WTC11 (cell line): Measurements from ENCODE around the gene WDHD1. TPM values are rescaled to one million over a fixed set of nuclear protein-coding genes. Genes with fewer than 3 reads are reported as not detected.

Experiments used
- ATAC-seq: fragments of 200-7000 bp; cut with Tn5 transposase; 2 replicates; pipeline ENCODE4 v1.10.0; 2021; ENCODE audit warnings: mild to moderate bottlenecking, moderate library complexity
- CTCF ChIA-PET: fragments of 300-600 bp; sonication (Branson Sonifier 250); formaldehyde crosslinking; loops from one replicate; lab custom pipeline; 2021; ENCODE audit warnings: antibody characterized with exemption; lab: Charles Lee
- POLR2A ChIA-PET: fragments of 350-600 bp; sonication (Branson Sonifier 250); formaldehyde crosslinking; loops from one replicate; lab custom pipeline; 2021; ENCODE audit warnings: antibody characterized with exemption; lab: Charles Lee
- DNase-seq: peaks from one replicate; pipeline ENCODE4 v3.0.0; 2021; ENCODE audit warnings: low spot score
- H3K27ac Mint-ChIP-seq: 2 replicates; pipeline ENCODE4 v1.8.0; 2021; ENCODE audit warnings: mixed read lengths
- H3K27me3 Mint-ChIP-seq: 2 replicates; pipeline ENCODE4 v1.8.0; 2021; ENCODE audit warnings: low read depth, mild to moderate bottlenecking, moderate library complexity, mixed read lengths
- H3K36me3 Mint-ChIP-seq: 2 replicates; pipeline ENCODE4 v1.8.0; 2021; ENCODE audit warnings: mixed read lengths
- H3K4me1 Mint-ChIP-seq: 2 replicates; pipeline ENCODE4 v1.8.0; 2022; ENCODE audit warnings: mixed read lengths
- H3K4me3 Mint-ChIP-seq: 2 replicates; pipeline ENCODE4 v1.8.0; 2021; ENCODE audit warnings: mild to moderate bottlenecking, moderate library complexity, mixed read lengths
- H3K9me3 Mint-ChIP-seq: 2 replicates; pipeline ENCODE4 v1.8.0; 2021; ENCODE audit warnings: mixed read lengths
- CBFB ChIP-seq: sonication (generic); formaldehyde crosslinking; IDR thresholded peaks from 2 replicates; pipeline ENCODE4 v1.8.1; 2022; ENCODE audit warnings: mild to moderate bottlenecking, low read depth, missing genetic modification reagents
- FOXJ3 ChIP-seq: sonication (generic); formaldehyde crosslinking; IDR thresholded peaks from 2 replicates; pipeline ENCODE4 v1.9.0; 2021; ENCODE audit warnings: missing genetic modification reagents, mild to moderate bottlenecking, borderline replicate concordance
- MXD4 ChIP-seq: fragments of 250-450 bp; sonication (Bioruptor Pico); IDR thresholded peaks from 2 replicates; pipeline ENCODE4 v1.8.0; 2021; ENCODE audit warnings: mild to moderate bottlenecking, moderate library complexity, borderline replicate concordance
- NFE2L1 ChIP-seq: sonication (generic); formaldehyde crosslinking; IDR thresholded peaks from 2 replicates; pipeline ENCODE4 v1.8.1; 2023; ENCODE audit warnings: missing genetic modification reagents
- NR2C2 ChIP-seq: sonication (generic); formaldehyde crosslinking; IDR thresholded peaks from 2 replicates; pipeline ENCODE4 v1.8.0; 2022; ENCODE audit warnings: mild to moderate bottlenecking, missing genetic modification reagents
- RELA ChIP-seq: sonication (generic); formaldehyde crosslinking; IDR thresholded peaks from 2 replicates; pipeline ENCODE4 v1.8.1; 2022; ENCODE audit warnings: missing genetic modification reagents, mild to moderate bottlenecking, borderline replicate concordance
- SMAD4 ChIP-seq: sonication (generic); formaldehyde crosslinking; IDR thresholded peaks from 2 replicates; pipeline ENCODE4 v1.8.0; 2022; ENCODE audit warnings: mild to moderate bottlenecking, missing genetic modification reagents
- TEAD1 ChIP-seq: sonication (generic); formaldehyde crosslinking; IDR thresholded peaks from 2 replicates; pipeline ENCODE4 v1.8.0; 2022; ENCODE audit warnings: mild to moderate bottlenecking, missing genetic modification reagents
- TEAD4 ChIP-seq: sonication (generic); formaldehyde crosslinking; IDR thresholded peaks from 2 replicates; pipeline ENCODE4 v1.8.0; 2022; ENCODE audit warnings: mild to moderate bottlenecking, missing genetic modification reagents
- ZNF423 ChIP-seq: fragments of 250-450 bp; sonication (Bioruptor Pico); IDR thresholded peaks from 2 replicates; pipeline ENCODE4 v2.1.2; 2022; ENCODE audit warnings: mild to moderate bottlenecking, moderate library complexity
- total RNA-seq: library from RNA; stranded (reverse); gene quantifications from 3 replicates; pipeline ENCODE4 v1.2.3, GENCODE V29; 2021
- TF ChIP-seq, protein P1 (sequence below): fragments of 200-600 bp; IDR thresholded peaks from 2 replicates; pipeline ENCODE4 v1.8.0; 2022; ENCODE audit warnings: antibody characterized with exemption
- TF ChIP-seq, protein P2 (sequence below): sonication (generic); formaldehyde crosslinking; conservative IDR thresholded peaks from 2 replicates; pipeline ENCODE4 v1.8.1; 2022; ENCODE audit warnings: mild to moderate bottlenecking, missing genetic modification reagents
- TF ChIP-seq, protein P3 (sequence below): sonication (generic); formaldehyde crosslinking; IDR thresholded peaks from 2 replicates; pipeline ENCODE4 v1.8.0; 2023; ENCODE audit warnings: missing genetic modification reagents
- TF ChIP-seq, protein P4 (sequence below): fragments of 250-450 bp; sonication (Bioruptor Pico); IDR thresholded peaks from 2 replicates; pipeline ENCODE4 v1.9.0; 2021; ENCODE audit warnings: mild to moderate bottlenecking
- TF ChIP-seq, protein P5 (sequence below): fragments of 250-450 bp; sonication (Bioruptor Pico); IDR thresholded peaks from 2 replicates; pipeline ENCODE4 v1.9.0; 2021; ENCODE audit warnings: moderate library complexity, mild to moderate bottlenecking, inconsistent platforms, borderline replicate concordance
- TF ChIP-seq, protein P6 (sequence below): fragments of 250-450 bp; sonication (Bioruptor Pico); IDR thresholded peaks from 2 replicates; pipeline ENCODE4 v1.9.0; 2021; ENCODE audit warnings: mild to moderate bottlenecking, borderline replicate concordance
- TF ChIP-seq, protein P7 (sequence below): sonication (generic); formaldehyde crosslinking; IDR thresholded peaks from 2 replicates; pipeline ENCODE4 v1.8.1; 2022; ENCODE audit warnings: mild to moderate bottlenecking, moderate library complexity, missing genetic modification reagents

Gene WDHD1
- total RNA-seq, 1 experiment from 2014 or later: 76.1 TPM

DNA sequence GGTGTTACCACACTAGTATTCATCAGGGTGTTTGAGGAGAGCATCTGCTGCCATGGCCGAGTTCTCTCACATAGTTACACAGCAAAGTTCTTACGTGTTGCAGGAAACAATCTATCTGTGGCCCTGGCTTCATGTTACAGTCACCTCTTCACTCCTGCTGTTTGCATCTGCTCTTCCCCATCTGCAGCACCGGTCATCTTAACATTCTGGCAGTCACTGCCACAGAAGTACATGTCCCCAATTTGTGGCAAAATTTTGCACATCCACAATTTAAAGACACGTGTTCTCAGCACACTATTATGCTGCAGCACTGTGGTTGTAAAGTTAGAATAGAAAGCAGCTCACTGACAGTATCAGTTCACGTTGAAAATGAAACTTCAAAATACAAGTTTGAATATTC, 47.8 kb upstream of the WDHD1 start:
- Mint-ChIP-seq H3K27ac (no peak overlapping the region), H3K27me3 (no peaks in the 10 kb centered on the region), H3K36me3 (no peaks in the 10 kb centered on the region), H3K4me3 (no peak overlapping the region), H3K4me1 (peaks cover 20% of the 10 kb centered on the region), H3K9me3 (no peaks in the 10 kb centered on the region)
- ATAC-seq (peak; percentile 21; the same call in 1 of the 2 replicates), DNase-seq (no peak)
- TF ChIP-seq, protein P1, sequence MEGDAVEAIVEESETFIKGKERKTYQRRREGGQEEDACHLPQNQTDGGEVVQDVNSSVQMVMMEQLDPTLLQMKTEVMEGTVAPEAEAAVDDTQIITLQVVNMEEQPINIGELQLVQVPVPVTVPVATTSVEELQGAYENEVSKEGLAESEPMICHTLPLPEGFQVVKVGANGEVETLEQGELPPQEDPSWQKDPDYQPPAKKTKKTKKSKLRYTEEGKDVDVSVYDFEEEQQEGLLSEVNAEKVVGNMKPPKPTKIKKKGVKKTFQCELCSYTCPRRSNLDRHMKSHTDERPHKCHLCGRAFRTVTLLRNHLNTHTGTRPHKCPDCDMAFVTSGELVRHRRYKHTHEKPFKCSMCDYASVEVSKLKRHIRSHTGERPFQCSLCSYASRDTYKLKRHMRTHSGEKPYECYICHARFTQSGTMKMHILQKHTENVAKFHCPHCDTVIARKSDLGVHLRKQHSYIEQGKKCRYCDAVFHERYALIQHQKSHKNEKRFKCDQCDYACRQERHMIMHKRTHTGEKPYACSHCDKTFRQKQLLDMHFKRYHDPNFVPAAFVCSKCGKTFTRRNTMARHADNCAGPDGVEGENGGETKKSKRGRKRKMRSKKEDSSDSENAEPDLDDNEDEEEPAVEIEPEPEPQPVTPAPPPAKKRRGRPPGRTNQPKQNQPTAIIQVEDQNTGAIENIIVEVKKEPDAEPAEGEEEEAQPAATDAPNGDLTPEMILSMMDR: no peak
- no peak for TF ChIP-seq ZNF423 (CRISPR knock-in tag)
- no peak for TF ChIP-seq RELA
- TF ChIP-seq TEAD4 (CRISPR knock-in tag): no peak
- no peak for TF ChIP-seq CBFB (CRISPR knock-in tag)
- TF ChIP-seq SMAD4 (CRISPR knock-in tag): no peak
- TF ChIP-seq, protein P2, sequence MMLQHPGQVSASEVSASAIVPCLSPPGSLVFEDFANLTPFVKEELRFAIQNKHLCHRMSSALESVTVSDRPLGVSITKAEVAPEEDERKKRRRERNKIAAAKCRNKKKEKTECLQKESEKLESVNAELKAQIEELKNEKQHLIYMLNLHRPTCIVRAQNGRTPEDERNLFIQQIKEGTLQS: no peak
- no peak for TF ChIP-seq NFE2L1 (CRISPR knock-in tag)
- no peak for TF ChIP-seq NR2C2
- CTCF ChIA-PET: no interaction called here
- POLR2A ChIA-PET: no interaction called here

DNA sequence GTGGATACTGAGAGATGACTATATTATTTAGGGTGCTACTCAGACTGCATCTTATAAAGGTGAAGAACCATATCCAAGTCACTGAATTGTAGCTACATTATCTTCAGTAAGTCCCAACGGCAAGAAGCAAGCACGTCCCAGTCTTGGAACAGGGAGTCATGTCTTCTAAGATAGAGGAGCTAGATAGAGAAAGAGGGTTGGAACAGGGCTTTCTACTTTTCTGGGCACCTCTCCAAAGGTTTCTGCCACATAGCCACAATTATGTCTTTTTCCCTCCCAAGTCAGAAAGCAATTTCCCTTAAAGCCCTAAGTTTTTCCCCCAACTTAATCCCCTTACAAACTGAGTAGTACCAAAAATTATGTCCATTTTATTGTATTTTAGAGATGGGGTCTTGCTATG, 47.0 kb upstream of the WDHD1 start:
- H3K27me3 Mint-ChIP-seq: no peaks in the 10 kb centered on the region
- ATAC-seq (no peak), DNase-seq (no peak)
- H3K4me3 Mint-ChIP-seq: no peak overlapping the region
- no peak overlapping the region for H3K27ac Mint-ChIP-seq
- H3K4me1 Mint-ChIP-seq: peaks cover 20% of the 10 kb centered on the region
- H3K36me3 Mint-ChIP-seq: no peaks in the 10 kb centered on the region
- no peaks in the 10 kb centered on the region for H3K9me3 Mint-ChIP-seq
- TF ChIP-seq FOXJ3 (CRISPR knock-in tag): no peak
- CTCF ChIA-PET: no interaction called here
- POLR2A ChIA-PET: no interaction called here

DNA sequence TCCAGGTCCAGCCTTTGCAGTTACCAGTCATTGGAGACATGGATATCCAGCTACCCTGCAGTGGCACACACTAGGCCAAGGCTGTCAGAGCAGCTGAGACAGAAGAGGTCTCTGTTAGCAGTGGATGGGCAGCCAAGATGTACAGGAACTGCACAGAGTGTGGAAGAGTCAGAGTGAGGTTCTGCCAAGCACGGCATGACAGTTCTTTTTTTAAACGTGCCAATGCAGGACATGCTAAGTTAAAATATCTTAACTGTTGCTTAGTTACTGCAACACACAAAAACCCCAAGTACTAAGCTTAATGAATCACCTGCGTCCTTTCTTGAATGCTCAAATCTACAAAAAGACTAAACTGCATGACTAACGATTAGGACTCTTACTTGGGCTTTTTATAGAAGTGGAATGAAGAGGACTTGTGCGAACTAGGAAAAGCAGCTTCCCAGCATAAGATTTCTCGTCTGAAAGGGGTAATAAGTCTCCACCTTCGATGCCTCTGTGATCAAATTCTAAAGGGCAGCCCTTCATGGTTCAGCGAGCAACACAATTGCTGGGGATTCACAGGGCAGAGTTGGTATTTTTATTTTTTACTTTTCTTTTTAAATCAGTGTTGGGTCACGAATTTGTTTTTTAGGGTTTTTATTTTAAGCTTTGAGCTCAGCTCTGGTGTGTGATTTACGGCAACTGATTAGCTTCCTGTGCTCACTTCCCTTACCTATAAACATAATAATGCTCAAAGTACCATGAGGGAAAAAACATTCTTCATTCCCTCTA, 45.2 kb upstream of the WDHD1 start:
- Mint-ChIP-seq H3K36me3 (no peaks in the 10 kb centered on the region), H3K4me3 (no peak overlapping the region), H3K9me3 (no peaks in the 10 kb centered on the region), H3K4me1 (peaks cover 20% of the 10 kb centered on the region), H3K27me3 (no peaks in the 10 kb centered on the region), H3K27ac (peak overlapping the region; percentile 18; the same call in 1 of the 2 replicates)
- DNase-seq: no peak
- ChIA-PET CTCF (interaction anchor here (0.5 to 3.8 kb wide), 5 partner anchors 12 to 39 kb away, joined by 3 to 21 read pairs (median 5); partner anchors contain the start of gene MAPK1IP1L), POLR2A (interaction anchor here (0.6 to 1.1 kb wide), 2 partner anchors 11 to 21 kb away, joined by 3 to 5 read pairs; partner anchors contain the start of gene MAPK1IP1L)
- TF ChIP-seq, protein P3, sequence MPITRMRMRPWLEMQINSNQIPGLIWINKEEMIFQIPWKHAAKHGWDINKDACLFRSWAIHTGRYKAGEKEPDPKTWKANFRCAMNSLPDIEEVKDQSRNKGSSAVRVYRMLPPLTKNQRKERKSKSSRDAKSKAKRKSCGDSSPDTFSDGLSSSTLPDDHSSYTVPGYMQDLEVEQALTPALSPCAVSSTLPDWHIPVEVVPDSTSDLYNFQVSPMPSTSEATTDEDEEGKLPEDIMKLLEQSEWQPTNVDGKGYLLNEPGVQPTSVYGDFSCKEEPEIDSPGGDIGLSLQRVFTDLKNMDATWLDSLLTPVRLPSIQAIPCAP (CRISPR knock-in tag): no peak
- TF ChIP-seq TEAD1 (CRISPR knock-in tag): no peak
- TF ChIP-seq, protein P4, sequence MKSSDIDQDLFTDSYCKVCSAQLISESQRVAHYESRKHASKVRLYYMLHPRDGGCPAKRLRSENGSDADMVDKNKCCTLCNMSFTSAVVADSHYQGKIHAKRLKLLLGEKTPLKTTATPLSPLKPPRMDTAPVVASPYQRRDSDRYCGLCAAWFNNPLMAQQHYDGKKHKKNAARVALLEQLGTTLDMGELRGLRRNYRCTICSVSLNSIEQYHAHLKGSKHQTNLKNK (CRISPR knock-in tag): no peak
- TF ChIP-seq, protein P5, sequence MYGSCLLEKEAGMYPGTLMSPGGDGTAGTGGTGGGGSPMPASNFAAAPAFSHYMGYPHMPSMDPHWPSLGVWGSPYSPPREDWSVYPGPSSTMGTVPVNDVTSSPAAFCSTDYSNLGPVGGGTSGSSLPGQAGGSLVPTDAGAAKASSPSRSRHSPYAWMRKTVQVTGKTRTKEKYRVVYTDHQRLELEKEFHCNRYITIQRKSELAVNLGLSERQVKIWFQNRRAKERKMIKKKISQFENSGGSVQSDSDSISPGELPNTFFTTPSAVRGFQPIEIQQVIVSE: no peak
- no peak for ATAC-seq

DNA sequence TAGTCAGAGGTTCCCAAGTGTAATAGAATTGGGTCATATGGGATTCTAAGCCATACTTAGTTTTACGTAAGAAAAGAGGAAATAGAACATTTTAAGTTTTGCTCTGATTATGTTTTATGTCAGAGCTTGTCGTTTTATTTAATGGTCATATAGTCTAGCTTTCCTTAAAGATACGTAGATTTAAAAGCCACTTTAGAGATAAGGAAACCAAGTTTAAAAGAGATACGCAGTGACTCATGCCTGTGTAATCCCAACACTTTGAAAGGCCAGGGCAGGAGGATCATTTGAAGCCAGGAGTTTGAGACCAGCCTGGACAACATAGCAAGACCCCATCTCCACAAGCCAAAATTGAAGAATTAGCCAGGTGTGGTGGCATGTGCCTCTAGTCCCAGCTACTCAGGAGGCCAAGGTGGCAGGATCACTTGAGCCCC, 44.1 kb upstream of the WDHD1 start:
- H3K27me3 Mint-ChIP-seq: no peaks in the 10 kb centered on the region
- CTCF ChIA-PET: interaction anchor here (0.7 to 3.8 kb wide), 3 partner anchors 19 to 68 kb away, joined by 3 to 21 read pairs (median 4); partner anchors contain the start of gene MAPK1IP1L
- ATAC-seq: no peak
- POLR2A ChIA-PET: no interaction called here
- H3K27ac Mint-ChIP-seq: no peak overlapping the region
- peaks cover 7% of the 10 kb centered on the region for H3K36me3 Mint-ChIP-seq
- H3K9me3 Mint-ChIP-seq: no peaks in the 10 kb centered on the region
- peaks cover 20% of the 10 kb centered on the region for H3K4me1 Mint-ChIP-seq
- no peak overlapping the region for H3K4me3 Mint-ChIP-seq
- DNase-seq: no peak
- TF ChIP-seq, protein P6, sequence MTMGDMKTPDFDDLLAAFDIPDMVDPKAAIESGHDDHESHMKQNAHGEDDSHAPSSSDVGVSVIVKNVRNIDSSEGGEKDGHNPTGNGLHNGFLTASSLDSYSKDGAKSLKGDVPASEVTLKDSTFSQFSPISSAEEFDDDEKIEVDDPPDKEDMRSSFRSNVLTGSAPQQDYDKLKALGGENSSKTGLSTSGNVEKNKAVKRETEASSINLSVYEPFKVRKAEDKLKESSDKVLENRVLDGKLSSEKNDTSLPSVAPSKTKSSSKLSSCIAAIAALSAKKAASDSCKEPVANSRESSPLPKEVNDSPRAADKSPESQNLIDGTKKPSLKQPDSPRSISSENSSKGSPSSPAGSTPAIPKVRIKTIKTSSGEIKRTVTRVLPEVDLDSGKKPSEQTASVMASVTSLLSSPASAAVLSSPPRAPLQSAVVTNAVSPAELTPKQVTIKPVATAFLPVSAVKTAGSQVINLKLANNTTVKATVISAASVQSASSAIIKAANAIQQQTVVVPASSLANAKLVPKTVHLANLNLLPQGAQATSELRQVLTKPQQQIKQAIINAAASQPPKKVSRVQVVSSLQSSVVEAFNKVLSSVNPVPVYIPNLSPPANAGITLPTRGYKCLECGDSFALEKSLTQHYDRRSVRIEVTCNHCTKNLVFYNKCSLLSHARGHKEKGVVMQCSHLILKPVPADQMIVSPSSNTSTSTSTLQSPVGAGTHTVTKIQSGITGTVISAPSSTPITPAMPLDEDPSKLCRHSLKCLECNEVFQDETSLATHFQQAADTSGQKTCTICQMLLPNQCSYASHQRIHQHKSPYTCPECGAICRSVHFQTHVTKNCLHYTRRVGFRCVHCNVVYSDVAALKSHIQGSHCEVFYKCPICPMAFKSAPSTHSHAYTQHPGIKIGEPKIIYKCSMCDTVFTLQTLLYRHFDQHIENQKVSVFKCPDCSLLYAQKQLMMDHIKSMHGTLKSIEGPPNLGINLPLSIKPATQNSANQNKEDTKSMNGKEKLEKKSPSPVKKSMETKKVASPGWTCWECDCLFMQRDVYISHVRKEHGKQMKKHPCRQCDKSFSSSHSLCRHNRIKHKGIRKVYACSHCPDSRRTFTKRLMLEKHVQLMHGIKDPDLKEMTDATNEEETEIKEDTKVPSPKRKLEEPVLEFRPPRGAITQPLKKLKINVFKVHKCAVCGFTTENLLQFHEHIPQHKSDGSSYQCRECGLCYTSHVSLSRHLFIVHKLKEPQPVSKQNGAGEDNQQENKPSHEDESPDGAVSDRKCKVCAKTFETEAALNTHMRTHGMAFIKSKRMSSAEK (CRISPR knock-in tag): 0 out of 2 replicates have a peak, but pooled peaks have one; percentile 56
- TF ChIP-seq, protein P7, sequence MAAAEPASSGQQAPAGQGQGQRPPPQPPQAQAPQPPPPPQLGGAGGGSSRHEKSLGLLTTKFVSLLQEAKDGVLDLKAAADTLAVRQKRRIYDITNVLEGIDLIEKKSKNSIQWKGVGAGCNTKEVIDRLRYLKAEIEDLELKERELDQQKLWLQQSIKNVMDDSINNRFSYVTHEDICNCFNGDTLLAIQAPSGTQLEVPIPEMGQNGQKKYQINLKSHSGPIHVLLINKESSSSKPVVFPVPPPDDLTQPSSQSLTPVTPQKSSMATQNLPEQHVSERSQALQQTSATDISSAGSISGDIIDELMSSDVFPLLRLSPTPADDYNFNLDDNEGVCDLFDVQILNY (CRISPR knock-in tag): no peak
- no peak for TF ChIP-seq MXD4 (CRISPR knock-in tag)
